ENCODE data around the gene RNPEP. TPM values are rescaled to one million over a fixed set of nuclear protein-coding genes. Genes with fewer than 3 reads are reported as not detected.
A peak's percentile ranks its signal among the peaks of the same experiment; 100 is the strongest.
"Not testable (repeated sequence)": the region's sequence is repeated elsewhere in the genome, so short reads cannot be mapped to it uniquely, and the experiment has no call there.

The RNPEP gene
- total RNA-seq, 1 donor from 2014 or later, result 41.8 TPM

- DNase-seq (ENCODE audit: low read depth in 2 of 2), result not testable (repeated sequence)
These were observed 20.1 kb upstream of the RNPEP start for GRCh38 chr1:201962382-201962781.

GRCh38 chr1:201964261-201964660, 18.2 kb upstream of the RNPEP start:
- no peak for DNase-seq (ENCODE audit: low read depth in 2 of 2)

GRCh38 chr1:201966171-201966570, 16.3 kb upstream of the RNPEP start:
- no peak for DNase-seq (ENCODE audit: low read depth in 2 of 2)

- DNase-seq (ENCODE audit: low read depth in 2 of 2), result no peak
These were observed 14.1 kb upstream of the RNPEP start for GRCh38 chr1:201968202-201968925.

GRCh38 chr1:201970334-201971159, 11.9 kb upstream of the RNPEP start:
- no peak for DNase-seq (ENCODE audit: low read depth in 2 of 2)

- no peak for DNase-seq (ENCODE audit: low read depth in 2 of 2)
These were observed 296 bp upstream of the RNPEP start for GRCh38 chr1:201982082-201982622.

GRCh38 chr1:201983380-201983805, 945 bp downstream of the RNPEP start:
- no peak for DNase-seq (ENCODE audit: low read depth in 2 of 2)

- no peak for DNase-seq (ENCODE audit: low read depth in 2 of 2)
These were observed 2.0 kb downstream of the RNPEP start for GRCh38 chr1:201984446-201984845.

GRCh38 chr1:201985355-201985754, 2.9 kb downstream of the RNPEP start:
- DNase-seq (ENCODE audit: low read depth in 2 of 2), result no peak

GRCh38 chr1:201988601-201989000, 6.2 kb downstream of the RNPEP start:
- DNase-seq (ENCODE audit: low read depth in 2 of 2), result no peak

- DNase-seq (ENCODE audit: low read depth in 2 of 2), result no peak
These were observed 7.1 kb downstream of the RNPEP start for GRCh38 chr1:201989354-201990128.

- no peak for DNase-seq (ENCODE audit: low read depth in 2 of 2)
These were observed 8.0 kb downstream of the RNPEP start for GRCh38 chr1:201990427-201990826.

- peak; percentile 36 to 66 for DNase-seq (ENCODE audit: low read depth in 2 of 2)
These were observed 17.3 kb downstream of the RNPEP start for GRCh38 chr1:201999625-202000238.

GRCh38 chr1:202002507-202002906, 20.1 kb downstream of the RNPEP start:
- DNase-seq (ENCODE audit: low read depth in 2 of 2), result no peak

GRCh38 chr1:202004711-202005110, 22.3 kb downstream of the RNPEP start:
- no peak for DNase-seq (ENCODE audit: low read depth in 2 of 2)

- peak in 1 of 2 donors; percentile 47 for DNase-seq (ENCODE audit: low read depth in 2 of 2)
These were observed 23.5 kb downstream of the RNPEP start for GRCh38 chr1:202005958-202006357.

GRCh38 chr1:202007304-202007703, 24.9 kb downstream of the RNPEP start:
- DNase-seq (ENCODE audit: low read depth in 2 of 2), result no peak

GRCh38 chr1:202007805-202008489, 25.5 kb downstream of the RNPEP start:
- no peak for DNase-seq (ENCODE audit: low read depth in 2 of 2)

- peak; percentile 42 to 63 for DNase-seq (ENCODE audit: low read depth in 2 of 2)
These were observed 27.1 kb downstream of the RNPEP start for GRCh38 chr1:202009326-202010179.
